GM18861 (cell line): ENCODE results near the gene ECHS1.
A peak's percentile ranks its signal among the peaks of the same experiment; 100 is the strongest.
"Not testable (repeated sequence)": the region's sequence is repeated elsewhere in the genome, so short reads cannot be mapped to it uniquely, and the experiment has no call there.

Experiments
- ATAC-seq: cut with Tn5 transposase; IDR thresholded peaks from one replicate; pipeline ENCODE4 v1.9.1; 2021; ENCODE audit not compliant: unreplicated experiment

The ECHS1 gene

DNA sequence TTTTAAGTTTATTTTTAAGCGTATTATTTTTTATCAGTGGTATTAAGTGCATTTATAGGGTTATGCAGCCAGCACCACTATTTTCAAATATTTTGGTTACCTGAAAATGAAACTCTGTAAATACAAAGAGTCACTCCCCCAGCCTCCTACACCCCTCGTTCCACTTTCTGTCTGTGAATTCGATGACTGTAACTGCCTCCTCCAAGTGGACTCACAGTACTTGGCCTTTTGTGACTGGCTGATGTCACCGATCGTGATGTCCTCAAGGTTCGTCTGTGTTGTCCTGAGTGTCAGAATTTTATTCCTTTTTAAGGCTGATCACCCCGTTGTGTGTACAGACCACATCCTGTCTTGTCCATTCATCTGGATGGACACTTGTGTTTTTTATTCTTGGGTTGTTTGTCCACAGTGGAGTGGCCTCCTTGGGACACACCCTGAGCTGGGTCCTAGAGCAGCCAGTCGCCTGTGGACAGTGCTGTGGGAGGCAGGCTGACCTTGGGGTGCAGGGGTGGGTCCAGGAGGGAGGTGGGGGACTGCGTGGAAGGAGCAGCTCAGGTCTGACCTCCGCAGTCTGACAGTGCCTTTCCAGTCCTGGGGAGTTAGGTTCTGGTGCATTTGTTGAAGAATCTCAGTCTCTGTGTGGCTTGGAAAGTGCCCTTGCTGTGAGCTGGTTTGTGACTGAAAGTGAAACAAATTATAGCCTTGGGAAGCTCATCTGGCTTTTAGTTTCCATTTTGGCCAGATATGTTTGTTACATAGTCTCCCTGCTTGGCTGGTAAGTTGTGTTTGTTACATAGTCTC is 27.7 kb upstream of the ECHS1 start:
- peak; percentile 64 for ATAC-seq

DNA sequence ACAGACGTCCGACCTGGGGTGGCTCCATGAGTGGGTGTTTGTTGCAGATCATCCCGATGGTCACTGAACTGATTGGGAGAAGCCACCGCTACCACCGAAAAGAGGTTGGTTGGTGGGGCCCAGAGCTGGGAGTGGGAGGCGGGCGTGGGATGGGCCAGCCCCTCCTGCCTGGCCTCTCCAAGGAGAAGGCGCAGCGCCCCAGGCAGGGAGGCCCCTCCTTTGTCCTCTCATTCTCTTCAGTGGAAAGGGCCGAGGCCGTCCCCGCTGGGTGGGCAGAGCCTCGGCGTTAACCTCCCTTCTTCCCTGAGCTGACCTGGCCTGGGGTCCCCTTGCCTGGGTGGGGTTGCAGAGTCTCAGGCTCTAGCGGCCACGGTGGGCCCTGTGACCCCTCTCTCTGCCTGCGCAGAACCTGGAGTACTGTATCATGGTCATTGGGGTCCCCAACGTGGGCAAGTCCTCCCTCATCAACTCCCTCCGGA is 26.0 kb upstream of the ECHS1 start:
- ATAC-seq: no peak

DNA sequence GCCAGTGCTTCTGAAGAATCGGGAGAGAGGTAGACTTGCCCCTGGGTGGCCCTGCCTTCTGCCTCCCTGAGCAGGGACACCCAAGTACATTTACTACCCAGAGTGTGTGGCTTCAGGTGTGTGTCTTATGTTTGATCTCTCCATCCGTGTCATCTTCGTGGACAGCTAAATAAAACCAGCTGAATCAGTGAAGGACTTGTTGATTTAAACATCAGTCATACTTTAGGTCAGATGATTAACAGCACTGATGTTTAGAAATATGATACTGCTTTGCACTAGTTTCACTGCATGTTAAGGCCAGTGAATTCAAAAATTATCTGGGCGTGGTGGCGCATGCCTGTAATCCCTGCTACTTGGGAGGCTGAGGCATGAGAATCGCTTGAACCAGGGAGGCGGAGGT is 24.8 kb upstream of the ECHS1 start:
- no peak for ATAC-seq

DNA sequence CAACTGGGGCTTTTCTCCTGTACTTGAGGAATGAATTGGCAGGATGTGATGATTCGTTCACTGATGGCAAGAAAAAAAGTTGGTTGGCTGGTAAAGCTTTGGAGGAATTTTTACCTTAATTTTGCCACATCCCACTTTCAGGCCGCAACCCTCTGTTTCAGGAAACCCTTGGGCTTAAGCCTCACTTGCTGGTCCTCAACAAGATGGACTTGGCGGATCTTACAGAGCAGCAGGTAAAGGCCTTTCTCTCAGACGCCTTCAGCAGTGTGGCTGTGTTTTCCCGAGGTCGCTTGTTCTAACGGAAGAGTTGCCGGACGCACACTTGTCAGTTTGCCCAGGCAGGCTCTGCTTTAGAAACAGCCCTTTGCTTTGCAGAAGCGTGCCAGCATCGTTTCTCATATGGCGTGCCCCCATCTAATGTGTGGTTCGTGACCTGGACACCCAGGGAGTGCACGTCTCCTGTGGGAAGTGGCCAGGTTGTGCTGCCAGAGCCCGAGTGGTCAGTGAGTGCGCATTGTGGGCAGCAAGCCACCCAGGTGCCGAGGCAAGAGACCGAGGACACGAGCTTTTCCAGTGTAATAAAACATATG is 23.0 kb upstream of the ECHS1 start:
- ATAC-seq: no peak

DNA sequence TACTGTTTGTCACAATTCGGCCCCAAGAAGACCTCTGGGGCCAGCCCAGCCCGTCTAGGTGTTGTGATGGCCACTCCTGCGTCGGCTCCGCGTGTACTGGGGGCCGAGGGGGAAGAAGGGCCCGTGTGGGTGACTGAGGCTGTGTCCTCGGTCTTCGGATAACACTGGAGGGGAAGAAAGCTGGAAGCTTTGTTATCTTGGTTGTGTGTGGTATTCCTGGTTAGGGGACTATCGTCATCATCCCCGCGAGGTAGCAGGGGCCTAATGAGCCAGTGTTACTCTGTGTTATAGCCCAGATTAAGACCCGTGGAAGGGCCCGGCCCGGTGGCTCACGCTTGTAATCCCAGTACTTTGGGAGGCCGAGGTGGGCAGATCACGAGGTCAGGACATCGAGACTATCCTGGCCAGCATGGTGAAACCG is 21.7 kb upstream of the ECHS1 start:
- ATAC-seq: no peak

DNA sequence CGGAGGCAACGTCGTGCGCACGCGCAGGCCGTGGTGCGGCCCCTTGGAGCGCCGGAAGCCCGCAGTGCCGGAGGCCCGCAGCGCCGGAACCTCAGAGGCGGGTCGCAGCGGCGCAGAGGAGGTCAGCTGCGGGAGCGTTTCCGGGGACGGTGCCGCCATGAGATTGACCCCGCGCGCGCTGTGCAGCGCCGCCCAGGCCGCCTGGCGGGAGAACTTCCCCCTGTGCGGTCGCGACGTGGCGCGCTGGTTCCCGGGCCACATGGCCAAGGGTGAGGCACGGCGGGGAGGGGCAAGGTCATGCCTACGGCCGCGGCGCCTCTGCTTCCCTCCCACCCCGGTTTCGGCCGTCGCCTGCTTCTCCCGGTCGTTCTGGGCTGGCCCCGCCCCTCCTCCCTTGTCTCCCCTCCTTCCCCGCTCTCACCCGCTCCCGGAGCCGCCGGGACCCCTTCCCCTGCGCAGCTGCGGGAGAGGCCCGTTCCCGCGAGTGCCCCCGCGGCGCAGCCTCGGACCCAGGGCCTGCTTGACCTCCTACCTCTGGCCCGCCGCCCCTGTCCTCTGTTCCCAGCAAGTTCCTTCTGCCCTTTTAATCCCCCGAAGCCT is 21.0 kb upstream of the ECHS1 start, which contains the start of gene MTG1:
Gene MTG1 (plus strand): TSS at position 94 of the 600 bp plus-strand sequence. CDS start 64 bp downstream, at position 158.
- ATAC-seq: peak; percentile 55

DNA sequence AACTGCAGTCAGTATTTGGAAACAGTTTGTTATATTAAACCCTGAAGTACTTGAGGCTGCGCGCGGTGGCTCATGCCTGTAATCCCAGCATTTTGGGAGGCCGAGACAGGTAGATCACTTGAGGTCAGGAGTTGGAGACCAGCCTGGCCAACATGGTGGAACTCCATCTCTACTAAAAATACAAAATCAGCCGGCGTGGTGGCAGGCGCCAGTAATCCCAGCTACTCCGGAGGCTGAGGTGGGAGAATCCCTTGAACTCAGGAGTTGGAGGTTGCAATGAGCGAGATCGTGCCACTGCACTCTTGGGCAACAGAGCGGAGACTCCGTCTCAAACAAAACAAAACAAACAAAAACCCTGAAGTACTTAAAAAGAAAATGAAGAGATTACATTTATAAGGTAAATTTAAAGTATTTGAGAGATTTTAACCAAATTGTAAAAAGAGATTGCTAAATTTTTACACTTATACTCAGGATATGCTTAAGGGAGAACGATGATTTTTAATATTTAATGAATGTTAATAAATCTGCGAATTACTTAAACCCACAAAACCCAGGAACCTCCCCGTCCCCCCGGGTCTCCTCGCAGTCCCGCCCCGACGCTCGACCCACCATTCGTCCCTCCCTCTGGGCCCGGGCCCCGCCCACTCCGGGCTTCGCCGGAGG is 20.4 kb upstream of the ECHS1 start:
- no peak for ATAC-seq

DNA sequence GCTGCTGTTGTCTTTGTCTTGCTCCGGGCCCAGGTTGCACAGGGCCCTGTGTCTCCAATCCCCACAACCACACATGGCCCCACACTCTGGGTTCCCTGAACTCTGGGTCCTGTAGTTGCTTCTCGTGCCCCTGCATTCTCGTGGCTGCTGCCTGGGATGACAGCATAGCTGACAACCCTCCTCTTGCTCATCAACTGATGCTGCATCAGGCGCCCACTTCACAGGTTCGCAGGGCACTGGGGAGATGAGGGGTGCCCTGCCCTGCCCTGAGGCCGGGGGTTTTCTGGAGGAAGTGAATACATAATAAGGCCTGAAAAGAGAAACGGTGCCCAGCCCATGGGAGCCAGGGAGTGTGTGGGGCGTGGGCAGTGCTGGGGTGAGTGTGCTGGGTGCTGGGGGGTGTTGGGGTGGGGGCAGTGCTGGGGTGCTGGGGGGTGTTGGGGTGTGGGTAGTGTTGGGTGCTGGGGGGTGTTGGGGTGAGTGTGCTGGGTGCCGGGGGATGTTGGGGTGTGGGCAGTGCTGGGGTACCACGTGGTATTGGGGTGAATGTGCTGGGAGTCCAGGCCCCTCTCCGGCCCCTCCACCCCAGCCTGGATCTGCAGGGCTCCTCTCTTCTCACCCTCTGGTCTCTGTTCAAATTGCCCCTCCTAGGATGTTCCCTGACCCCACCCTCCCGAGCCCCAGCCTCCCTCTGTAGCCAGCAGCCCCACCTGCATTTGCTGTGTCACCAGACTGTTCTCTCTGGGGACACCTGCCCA is 18.8 kb upstream of the ECHS1 start:
- no peak for ATAC-seq

DNA sequence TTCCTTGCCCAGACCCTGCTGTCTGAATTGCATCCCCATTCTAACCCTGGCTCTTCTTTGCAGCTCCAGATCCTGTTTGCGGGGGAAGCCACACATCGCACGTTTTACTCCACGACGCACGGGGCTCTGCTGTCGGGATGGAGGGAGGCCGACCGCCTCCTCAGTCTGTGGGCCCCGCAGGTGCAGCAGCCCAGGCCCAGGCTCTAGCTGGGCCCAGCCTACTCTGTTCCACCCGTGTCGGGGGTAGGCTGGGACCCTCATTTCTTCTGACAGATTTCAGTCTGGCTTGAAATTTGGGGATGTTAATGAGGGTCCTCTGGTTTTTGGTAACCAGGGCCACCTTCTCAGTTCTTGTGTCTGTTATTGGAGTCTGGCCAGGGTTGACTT is 18.1 kb upstream of the ECHS1 start:
- no peak for ATAC-seq

DNA sequence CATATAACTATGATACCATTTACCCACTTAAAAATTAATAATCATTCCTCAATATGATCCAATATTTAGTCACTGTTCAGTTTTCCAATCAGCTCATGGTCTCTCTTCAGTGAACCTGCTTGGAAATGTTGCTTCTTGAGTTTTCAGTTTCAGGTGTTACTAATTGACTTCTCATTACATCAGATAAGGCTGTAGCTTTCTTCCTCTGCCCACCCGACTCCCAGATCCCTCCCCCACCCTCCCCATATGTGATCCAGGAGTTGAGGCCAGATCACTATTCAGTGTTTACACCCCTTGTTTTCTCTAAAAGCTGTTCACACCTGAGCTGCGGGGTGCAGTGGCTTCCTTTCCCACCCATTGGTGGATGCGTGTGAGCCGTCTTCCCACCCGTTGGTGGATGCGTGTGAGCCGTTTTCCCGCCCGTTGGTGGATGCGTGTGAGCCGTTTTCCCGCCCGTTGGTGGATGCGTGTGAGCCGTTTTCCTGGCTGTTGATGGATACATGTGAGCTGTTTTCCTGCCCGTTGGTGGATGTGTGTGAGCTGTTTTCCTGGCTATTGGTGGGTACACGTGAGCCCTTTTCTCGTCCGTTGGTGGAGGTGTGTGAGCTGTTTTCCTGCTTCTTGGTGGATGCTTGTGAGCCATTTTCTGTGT is 17.6 kb upstream of the ECHS1 start:
- no peak for ATAC-seq

DNA sequence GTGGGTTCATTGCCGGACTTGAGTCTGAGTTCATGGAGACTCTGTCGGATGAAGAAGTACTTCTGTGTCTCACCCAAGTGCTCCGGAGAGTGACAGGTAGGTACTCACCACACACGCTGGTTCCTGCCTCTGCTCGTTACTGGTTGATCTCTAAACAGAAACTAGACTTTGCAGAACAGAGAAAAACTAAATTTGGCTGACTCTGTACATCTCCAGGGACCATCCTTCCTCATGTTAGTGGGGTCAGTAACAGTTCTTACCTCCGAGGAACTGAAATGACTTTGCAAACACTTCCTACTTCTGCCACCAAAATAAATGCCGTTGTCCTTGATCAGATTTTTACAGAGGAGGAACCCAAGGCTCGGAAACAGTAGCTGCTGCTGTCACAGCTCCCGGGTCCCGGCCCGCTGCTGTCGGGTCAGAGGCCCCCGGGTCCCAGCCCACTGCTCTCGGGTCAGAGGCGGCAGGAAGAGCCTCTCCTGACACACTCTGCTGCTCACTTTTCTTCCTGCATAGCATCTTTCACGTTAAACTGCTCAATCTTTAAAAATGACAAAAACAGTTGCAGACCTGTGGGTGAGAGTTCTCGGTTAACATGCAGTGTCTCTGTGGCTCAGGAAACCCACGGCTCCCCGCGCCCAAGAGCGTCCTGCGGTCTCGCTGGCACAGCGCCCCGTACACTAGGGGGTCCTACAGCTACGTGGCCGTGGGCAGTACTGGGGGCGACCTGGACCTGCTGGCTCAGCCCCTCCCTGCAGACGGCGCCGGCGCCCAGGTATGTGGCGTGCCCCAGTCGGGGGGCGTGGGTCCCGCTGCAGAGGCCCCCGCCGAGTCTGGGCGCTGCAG is 16.0 kb upstream of the ECHS1 start:
- peak; percentile 79 for ATAC-seq

DNA sequence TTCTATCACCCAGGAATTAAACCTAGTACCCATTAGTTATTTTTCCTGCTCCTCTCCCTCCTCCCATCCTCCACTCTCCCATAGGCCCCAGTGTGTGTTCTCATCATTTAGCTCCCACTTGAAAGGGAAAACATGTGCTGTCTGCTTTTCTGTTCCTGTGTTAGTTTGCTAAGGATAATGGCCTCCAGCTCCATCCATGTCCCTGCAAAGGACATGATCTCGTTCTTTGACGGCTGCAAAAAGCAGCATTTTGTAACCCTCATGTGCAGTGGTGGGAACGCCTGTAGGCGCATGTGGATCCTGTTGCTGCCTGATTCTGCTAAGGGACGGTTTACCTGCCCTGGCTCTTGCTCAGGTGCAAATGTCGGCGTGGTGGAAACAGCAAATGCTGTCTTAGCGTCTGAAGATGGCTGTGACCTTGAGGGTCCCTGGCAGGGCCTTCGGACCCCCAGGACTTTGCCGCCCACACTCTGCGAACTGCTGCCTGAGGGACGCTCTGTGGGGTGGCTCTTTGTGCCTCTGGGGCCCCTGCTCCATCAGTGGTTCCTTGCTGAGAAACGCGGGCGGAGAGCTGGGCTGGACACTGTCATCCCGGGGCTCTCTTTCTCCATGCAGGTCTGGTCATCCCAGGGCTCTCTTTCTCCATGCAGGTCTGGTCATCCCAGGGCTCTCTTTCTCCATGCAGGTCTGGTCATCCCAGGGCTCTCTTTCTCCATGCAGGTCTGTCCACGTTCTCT is 15.2 kb upstream of the ECHS1 start:
- no peak for ATAC-seq

DNA sequence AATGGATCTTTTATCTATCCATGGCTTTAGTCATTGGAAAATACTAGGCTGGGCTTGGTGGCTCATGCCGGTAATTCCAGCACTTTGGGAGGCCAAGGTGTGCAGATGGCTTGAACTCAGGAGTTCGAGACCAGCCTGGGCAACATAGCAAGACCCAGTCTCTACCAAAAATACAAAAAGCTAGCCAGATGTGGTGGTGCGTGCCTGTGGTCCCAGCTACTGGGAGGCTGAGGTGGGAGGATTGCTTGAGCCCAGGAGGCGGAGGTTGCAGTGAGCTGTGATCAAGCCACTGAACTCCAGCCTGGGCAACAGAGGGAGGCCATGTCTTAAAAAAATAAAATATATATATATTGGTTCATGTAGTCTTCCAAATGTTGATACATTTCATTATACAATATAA is 13.8 kb upstream of the ECHS1 start:
- ATAC-seq: not testable (repeated sequence)

DNA sequence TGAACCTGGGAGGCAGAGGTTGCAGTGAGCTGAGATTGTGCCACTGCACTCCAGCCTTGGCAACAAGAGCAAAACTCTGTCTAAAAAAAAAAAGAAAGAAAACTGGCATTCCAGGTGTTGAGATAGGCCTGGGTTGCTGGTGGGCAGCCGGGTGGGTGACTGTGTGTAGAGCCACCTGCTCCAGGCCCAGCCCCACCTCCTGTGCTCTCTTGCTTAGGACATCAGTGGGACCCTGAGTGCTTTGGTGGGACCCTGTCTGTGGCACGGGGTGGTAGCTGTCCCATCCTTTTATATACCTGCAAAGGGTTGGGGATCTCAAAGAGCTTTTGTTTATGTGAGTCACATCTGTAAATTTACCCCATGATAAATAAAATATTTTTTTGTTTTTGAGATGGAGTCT is 12.1 kb upstream of the ECHS1 start:
- no peak for ATAC-seq

DNA sequence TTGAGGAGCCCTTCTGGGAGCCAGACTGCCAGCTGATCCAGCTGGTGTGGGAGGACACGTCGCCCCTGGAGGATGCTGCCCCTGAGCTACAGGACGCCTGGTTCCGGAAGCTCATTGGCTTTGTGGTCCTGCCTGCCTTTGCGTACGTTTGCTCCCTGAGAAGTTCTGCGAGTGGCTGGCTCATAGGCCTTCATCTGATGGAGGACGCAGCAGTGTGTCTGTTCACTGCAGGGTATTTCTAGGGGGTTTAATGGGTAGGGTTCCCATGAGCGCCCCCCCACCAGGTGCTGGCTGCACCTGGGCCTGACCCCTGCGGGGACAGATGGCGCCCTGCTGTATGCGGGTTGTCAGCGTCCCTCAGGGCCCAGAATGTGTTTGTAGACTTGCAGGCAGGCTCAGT is 10.9 kb upstream of the ECHS1 start:
- no peak for ATAC-seq

DNA sequence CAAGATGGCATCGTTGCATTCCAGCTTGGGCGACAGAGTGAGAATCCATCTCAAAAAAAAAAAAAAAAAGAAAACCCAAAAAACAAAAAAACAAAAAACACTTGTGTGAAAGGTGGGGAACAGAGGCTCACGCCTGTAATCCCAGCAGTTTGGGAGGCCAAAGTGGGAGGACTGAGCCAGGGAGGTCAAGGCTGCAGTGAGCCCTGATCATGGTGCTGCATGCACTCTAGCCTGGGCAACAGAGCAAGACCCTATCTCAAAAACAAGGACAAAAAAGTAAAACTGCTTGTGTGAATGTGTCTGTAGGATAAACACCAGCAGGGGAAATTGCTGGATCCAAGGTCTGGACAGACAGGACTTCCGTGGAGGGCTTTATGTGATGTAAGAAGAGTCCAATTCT is 10.4 kb upstream of the ECHS1 start:
- ATAC-seq: no peak

DNA sequence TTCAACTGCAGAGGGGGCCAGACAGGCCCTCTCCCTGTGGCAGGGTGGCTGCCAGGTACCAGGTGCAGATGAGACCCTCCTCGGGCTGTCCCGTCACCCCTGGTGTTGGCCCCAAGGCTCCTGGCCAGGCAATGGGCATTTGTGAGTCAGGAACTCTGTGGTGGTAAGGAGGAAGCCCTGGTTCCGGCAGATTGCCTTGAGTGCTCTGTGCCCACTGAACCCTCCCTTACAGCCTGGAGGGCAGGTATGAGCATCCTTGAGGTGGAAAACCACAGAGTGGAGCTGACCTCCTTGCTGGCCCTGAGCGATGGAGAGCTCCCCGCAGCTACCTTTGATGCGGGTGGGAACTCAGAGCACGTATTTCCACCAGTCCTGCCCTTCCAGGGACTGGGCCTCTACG is 7.9 kb upstream of the ECHS1 start:
- no peak for ATAC-seq

DNA sequence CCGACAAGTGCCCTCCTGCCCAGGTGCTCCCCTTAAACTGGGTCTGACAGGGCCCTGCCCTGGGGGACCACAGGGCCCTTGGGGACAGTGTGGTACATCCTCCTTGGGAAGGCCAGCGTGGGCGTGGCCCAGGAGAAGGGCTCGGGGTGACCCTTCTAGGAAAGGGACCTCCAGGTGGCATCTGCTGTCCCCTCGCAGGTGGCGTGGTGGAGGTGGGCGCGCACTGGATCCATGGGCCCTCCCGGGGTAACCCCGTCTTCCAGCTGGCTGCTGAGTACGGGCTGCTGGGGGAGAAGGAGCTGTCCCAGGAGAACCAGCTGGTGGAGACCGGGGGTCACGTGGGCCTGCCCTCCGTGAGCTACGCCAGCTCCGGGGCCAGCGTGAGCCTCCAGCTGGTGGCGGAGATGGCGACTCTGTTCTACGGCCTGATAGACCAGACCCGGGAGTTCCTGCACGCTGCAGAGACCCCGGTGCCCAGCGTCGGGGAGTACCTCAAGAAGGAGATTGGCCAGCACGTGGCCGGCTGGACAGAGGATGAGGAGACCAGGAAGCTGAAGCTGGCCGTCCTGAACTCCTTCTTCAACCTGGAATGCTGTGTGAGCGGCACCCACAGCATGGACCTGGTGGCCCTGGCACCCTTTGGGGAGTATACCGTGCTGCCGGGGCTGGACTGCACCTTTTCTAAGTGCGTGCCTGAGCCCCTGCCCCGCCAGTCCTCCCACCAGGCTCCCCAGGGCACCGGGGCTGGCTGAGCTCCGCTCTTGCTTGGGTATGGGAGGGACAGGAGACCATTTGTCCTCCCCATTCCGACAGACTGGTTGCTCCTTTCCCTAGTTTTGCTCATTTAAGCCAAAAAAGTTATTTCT is 6.9 kb upstream of the ECHS1 start:
- peak; percentile 5 for ATAC-seq
